ENCODE measurements around the gene RHBDF2. TPM values are rescaled to one million over a fixed set of nuclear protein-coding genes. Genes with fewer than 3 reads are reported as not detected.

The RHBDF2 gene
- total RNA-seq, 1 experiment from 2014 or later = 33.0 TPM

- DNase-seq (ENCODE audit: low spot score) (no peak), ATAC-seq (no peak)
- Mint-ChIP-seq H3K27ac (no peak overlapping the region), H3K4me1 (peaks cover 22% of the 10 kb centered on the region), H3K9me3 (no peaks in the 10 kb centered on the region), H3K27me3 (ENCODE audit: low read depth) (no peaks in the 10 kb centered on the region), H3K36me3 (no peaks in the 10 kb centered on the region), H3K4me3 (no peak overlapping the region)
- no peak for TF ChIP-seq FOXJ3 (CRISPR knock-in tag; IDR thresholded peaks at IDR 0.05; ENCODE audit: borderline replicate concordance)
- no peak for TF ChIP-seq MXD4 (CRISPR knock-in tag; IDR thresholded peaks at IDR 0.05; ENCODE audit: borderline replicate concordance)
- POLR2A ChIA-PET = no interaction called here
- CTCF ChIA-PET = interaction anchor here (1.0 to 5.4 kb wide), 4 partner anchors 8 to 25 kb away, joined by 5 to 81 read pairs (median 6); no protein-coding TSS in a partner anchor
These were observed 46.5 kb upstream of the RHBDF2 start for GRCh38 chr17:76547642-76548202.

GRCh38 chr17:76547183-76547641 is 46.0 kb upstream of the RHBDF2 start:
- Mint-ChIP-seq H3K4me3 (no peak overlapping the region), H3K9me3 (no peaks in the 10 kb centered on the region), H3K27me3 (ENCODE audit: low read depth) (peaks cover under 1% of the 10 kb centered on the region; the same call in 1 of the 2 replicates), H3K36me3 (no peaks in the 10 kb centered on the region), H3K4me1 (peaks cover 22% of the 10 kb centered on the region), H3K27ac (no peak overlapping the region)
- TF ChIP-seq ESRRA (CRISPR knock-in tag; IDR thresholded peaks at IDR 0.05; ENCODE audit: borderline replicate concordance) (no peak), CTCF (IDR thresholded peaks at IDR 0.05) (peak; percentile 48), ZNF232 (CRISPR knock-in tag; IDR thresholded peaks at IDR 0.05) (no peak), CBFB (CRISPR knock-in tag; IDR thresholded peaks at IDR 0.05; ENCODE audit: low read depth) (no peak), NFYB (CRISPR knock-in tag; conservative IDR thresholded peaks at IDR 0.05; ENCODE audit: low read depth) (no peak)
- DNase-seq (ENCODE audit: low spot score) (peak; percentile 67), ATAC-seq (peak; percentile 76)
- CTCF ChIA-PET = interaction anchor here (0.7 to 5.4 kb wide), 15 partner anchors 8 to 161 kb away, joined by 3 to 81 read pairs (median 4); partner anchors contain the start of gene RHBDF2
- POLR2A ChIA-PET = interaction anchor here (1.1 kb wide), 1 partner anchor 10 kb away, joined by 4 read pairs; no protein-coding TSS in a partner anchor

- H3K27me3 Mint-ChIP-seq (ENCODE audit: low read depth) = peaks cover 4% of the 10 kb centered on the region; the same call in 1 of the 2 replicates
- H3K27ac Mint-ChIP-seq = no peak overlapping the region
- TF ChIP-seq IRF2 (CRISPR knock-in tag; IDR thresholded peaks at IDR 0.05; ENCODE audit: borderline replicate concordance, low read depth) (no peak), SP1 (CRISPR knock-in tag; conservative IDR thresholded peaks at IDR 0.05) (no peak), ZMAT4 (CRISPR knock-in tag; IDR thresholded peaks at IDR 0.05) (no peak), AR (CRISPR knock-in tag; IDR thresholded peaks at IDR 0.05) (no peak), PRRX2 (CRISPR knock-in tag; IDR thresholded peaks at IDR 0.05) (no peak)
These were observed 45.4 kb upstream of the RHBDF2 start for GRCh38 chr17:76546556-76547182.

More at GRCh38 chr17:76546556-76547182, 45.4 kb upstream of the RHBDF2 start:
- no peaks in the 10 kb centered on the region for H3K9me3 Mint-ChIP-seq
- ChIA-PET CTCF (interaction anchor here (0.6 to 5.4 kb wide), 17 partner anchors 9 to 162 kb away, joined by 3 to 81 read pairs (median 4); partner anchors contain the start of genes AANAT and RHBDF2), POLR2A (interaction anchor here (1.1 kb wide), 1 partner anchor 10 kb away, joined by 4 read pairs; no protein-coding TSS in a partner anchor)
- ATAC-seq (no peak), DNase-seq (ENCODE audit: low spot score) (no peak)
- H3K4me1 Mint-ChIP-seq = peaks cover 25% of the 10 kb centered on the region
- H3K4me3 Mint-ChIP-seq = no peak overlapping the region
- no peaks in the 10 kb centered on the region for H3K36me3 Mint-ChIP-seq

All from WTC11 (cell line).